ENCODE measurements around the gene PTDSS2. TPM values are rescaled to one million over a fixed set of nuclear protein-coding genes. Genes with fewer than 3 reads are reported as not detected.
"Not testable (repeated sequence)": the region's sequence is repeated elsewhere in the genome, so short reads cannot be mapped to it uniquely, and the experiment has no call there.

Gene PTDSS2
- total RNA-seq, 1 experiment from 2014 or later, result 30.4 TPM

- Mint-ChIP-seq H3K36me3 (ENCODE audit: insufficient read depth, unreplicated experiment) (peaks cover 27% of the 10 kb centered on the region), H3K9me3 (ENCODE audit: low read depth, unreplicated experiment) (no peaks in the 10 kb centered on the region), H3K4me1 (ENCODE audit: low read depth, unreplicated experiment) (no peaks in the 10 kb centered on the region), H3K4me3 (ENCODE audit: low read depth, unreplicated experiment) (no peak overlapping the region), H3K27ac (ENCODE audit: unreplicated experiment) (no peak overlapping the region), H3K27me3 (ENCODE audit: unreplicated experiment) (no peaks in the 10 kb centered on the region)
- CTCF ChIA-PET, result no interaction called here
- no peak for DNase-seq
- TF ChIP-seq CTCF (IDR thresholded peaks at IDR 0.05; ENCODE audit: unreplicated experiment), result no peak
- intact Hi-C loops (cut with micrococcal nuclease; ENCODE audit: unreplicated experiment), result loop anchor here (5.0 to 10.0 kb wide), 2 partner anchors 157 to 310 kb away; partner anchors contain the start of genes BET1L and RIC8A
- BruUV-seq (replicated peaks), result no TSS peak
Measured at GRCh38 chr11:514606-515005, 64.5 kb downstream of the PTDSS2 start.

GRCh38 chr11:515131-515530 is 65.1 kb downstream of the PTDSS2 start:
- BruUV-seq (replicated peaks), result no TSS peak
- DNase-seq, result no peak
- Mint-ChIP-seq H3K9me3 (ENCODE audit: low read depth, unreplicated experiment) (no peaks in the 10 kb centered on the region), H3K27ac (ENCODE audit: unreplicated experiment) (no peak overlapping the region), H3K36me3 (ENCODE audit: insufficient read depth, unreplicated experiment) (peaks cover 27% of the 10 kb centered on the region), H3K27me3 (ENCODE audit: unreplicated experiment) (no peaks in the 10 kb centered on the region), H3K4me3 (ENCODE audit: low read depth, unreplicated experiment) (no peak overlapping the region), H3K4me1 (ENCODE audit: low read depth, unreplicated experiment) (no peaks in the 10 kb centered on the region)
- no peak for TF ChIP-seq CTCF (IDR thresholded peaks at IDR 0.05; ENCODE audit: unreplicated experiment)
- CTCF ChIA-PET, result no interaction called here
- intact Hi-C loops (cut with micrococcal nuclease; ENCODE audit: unreplicated experiment), result loop anchor here (5.0 to 10.0 kb wide), 2 partner anchors 158 to 310 kb away; partner anchors contain the start of genes BET1L and RIC8A

- no TSS peak for BruUV-seq (replicated peaks)
- H3K36me3 Mint-ChIP-seq (ENCODE audit: insufficient read depth, unreplicated experiment), result peaks cover 27% of the 10 kb centered on the region
- no peak overlapping the region for H3K27ac Mint-ChIP-seq (ENCODE audit: unreplicated experiment)
- TF ChIP-seq CTCF (IDR thresholded peaks at IDR 0.05; ENCODE audit: unreplicated experiment), result no peak
- DNase-seq, result no peak
- H3K9me3 Mint-ChIP-seq (ENCODE audit: low read depth, unreplicated experiment), result no peaks in the 10 kb centered on the region
- intact Hi-C loops (cut with micrococcal nuclease; ENCODE audit: unreplicated experiment), result loop anchor here (5.0 to 10.0 kb wide), 2 partner anchors 159 to 312 kb away; partner anchors contain the start of genes BET1L and RIC8A
- CTCF ChIA-PET, result no interaction called here
- no peak overlapping the region for H3K4me3 Mint-ChIP-seq (ENCODE audit: low read depth, unreplicated experiment)
- no peaks in the 10 kb centered on the region for H3K4me1 Mint-ChIP-seq (ENCODE audit: low read depth, unreplicated experiment)
- H3K27me3 Mint-ChIP-seq (ENCODE audit: unreplicated experiment), result no peaks in the 10 kb centered on the region
Measured at GRCh38 chr11:516400-516799, 66.3 kb downstream of the PTDSS2 start.

GRCh38 chr11:516918-517685 is 67.0 kb downstream of the PTDSS2 start:
- BruUV-seq (replicated peaks); H3K9me3 Mint-ChIP-seq (ENCODE audit: low read depth, unreplicated experiment); H3K4me1 Mint-ChIP-seq (ENCODE audit: low read depth, unreplicated experiment); H3K4me3 Mint-ChIP-seq (ENCODE audit: low read depth, unreplicated experiment); H3K27ac Mint-ChIP-seq (ENCODE audit: unreplicated experiment); CTCF ChIA-PET; H3K27me3 Mint-ChIP-seq (ENCODE audit: unreplicated experiment); DNase-seq: not testable (repeated sequence)
- H3K36me3 Mint-ChIP-seq (ENCODE audit: insufficient read depth, unreplicated experiment), result peaks cover 27% of the 10 kb centered on the region
- intact Hi-C loops (cut with micrococcal nuclease; ENCODE audit: unreplicated experiment), result loop anchor here (5.0 to 10.0 kb wide), 2 partner anchors 160 to 312 kb away; partner anchors contain the start of genes BET1L and RIC8A
